Measurements from ENCODE around the gene HSPA8. TPM values are rescaled to one million over a fixed set of nuclear protein-coding genes. Genes with fewer than 3 reads are reported as not detected.

The HSPA8 gene
- total RNA-seq (2022; extraction: Qiagen RNA extraction; ENCODE audit: low read depth) = 1,353 to 1,801 TPM (median 1,541 TPM) in 5 replicates

GRCh38 chr11:123061403-123062157, at the start of gene HSPA8:
Gene HSPA8, minus strand, starts transcription at chr11:123062136. Its CDS starts 812 bp downstream, at chr11:123061324.

Other genes starting within 250 kb of the HSPA8 start
- 0.11 TPM in 1 of 5 replicates, not detected in the others for gene CRTAM, start 223.6 kb downstream of the HSPA8 start, total RNA-seq (2022; extraction: Qiagen RNA extraction; ENCODE audit: low read depth)
- 3.0 to 3.7 TPM (median 3.5 TPM) in 5 replicates for gene JHY, start 179.4 kb downstream of the HSPA8 start, total RNA-seq (2022; extraction: Qiagen RNA extraction; ENCODE audit: low read depth)
- gene BSX, start 80.3 kb downstream of the HSPA8 start, total RNA-seq (2022; extraction: Qiagen RNA extraction; ENCODE audit: low read depth) = not detected in 5 replicates
- 25.7 to 29.6 TPM (median 27.6 TPM) in 5 replicates for gene CLMP, start 133.1 kb upstream of the HSPA8 start, total RNA-seq (2022; extraction: Qiagen RNA extraction; ENCODE audit: low read depth)

All from A549 treated with RU486 at 1 μM for 4 hours (cell line).